Measurements from ENCODE around the gene ZNF205. TPM values are rescaled to one million over a fixed set of nuclear protein-coding genes. Genes with fewer than 3 reads are reported as not detected.

The ZNF205 gene
- total and polyA plus RNA-seq, 2 of the 8 experiments (the other 6 are each of a cell fraction or from before 2014, with no cell fraction given): 19.1 to 19.9 TPM

DNA sequence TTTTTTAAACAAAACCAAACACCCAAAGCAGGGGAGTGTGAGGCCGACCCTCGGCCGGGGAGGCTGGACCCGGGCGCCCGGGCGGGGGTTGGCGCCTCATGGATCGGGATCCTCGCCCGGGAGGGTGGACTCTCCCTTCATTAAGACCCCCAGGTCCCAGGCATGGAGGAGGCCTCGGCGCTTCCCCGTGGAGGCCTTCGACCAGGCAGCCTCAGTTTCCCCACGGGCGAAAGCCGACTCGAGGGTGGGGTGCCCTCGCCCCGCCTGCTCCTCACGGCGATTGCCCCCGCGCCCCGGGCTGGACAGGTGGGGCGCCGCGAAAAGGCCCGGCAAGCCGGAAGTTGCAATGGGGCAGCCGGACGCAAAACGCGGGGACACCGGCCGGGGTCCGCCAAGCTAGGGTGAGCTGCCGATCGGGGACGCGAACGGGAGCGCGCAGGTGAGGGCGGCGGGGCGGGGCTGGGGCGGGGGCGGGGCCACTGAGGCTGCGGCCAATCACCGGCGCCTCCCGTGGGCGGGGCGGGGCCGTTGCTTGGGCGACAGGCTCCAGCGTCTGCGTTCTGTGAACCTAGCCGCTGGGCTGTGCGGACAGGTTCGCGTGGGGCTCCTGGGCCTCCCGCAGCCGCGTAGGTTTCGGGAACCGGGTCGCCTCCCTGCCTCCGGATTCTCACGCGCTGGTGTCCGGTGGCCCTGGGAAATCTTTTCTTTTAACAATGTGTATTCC is 6.0 kb upstream of the ZNF205 start (continued):
- TF ChIP-seq, protein P1, sequence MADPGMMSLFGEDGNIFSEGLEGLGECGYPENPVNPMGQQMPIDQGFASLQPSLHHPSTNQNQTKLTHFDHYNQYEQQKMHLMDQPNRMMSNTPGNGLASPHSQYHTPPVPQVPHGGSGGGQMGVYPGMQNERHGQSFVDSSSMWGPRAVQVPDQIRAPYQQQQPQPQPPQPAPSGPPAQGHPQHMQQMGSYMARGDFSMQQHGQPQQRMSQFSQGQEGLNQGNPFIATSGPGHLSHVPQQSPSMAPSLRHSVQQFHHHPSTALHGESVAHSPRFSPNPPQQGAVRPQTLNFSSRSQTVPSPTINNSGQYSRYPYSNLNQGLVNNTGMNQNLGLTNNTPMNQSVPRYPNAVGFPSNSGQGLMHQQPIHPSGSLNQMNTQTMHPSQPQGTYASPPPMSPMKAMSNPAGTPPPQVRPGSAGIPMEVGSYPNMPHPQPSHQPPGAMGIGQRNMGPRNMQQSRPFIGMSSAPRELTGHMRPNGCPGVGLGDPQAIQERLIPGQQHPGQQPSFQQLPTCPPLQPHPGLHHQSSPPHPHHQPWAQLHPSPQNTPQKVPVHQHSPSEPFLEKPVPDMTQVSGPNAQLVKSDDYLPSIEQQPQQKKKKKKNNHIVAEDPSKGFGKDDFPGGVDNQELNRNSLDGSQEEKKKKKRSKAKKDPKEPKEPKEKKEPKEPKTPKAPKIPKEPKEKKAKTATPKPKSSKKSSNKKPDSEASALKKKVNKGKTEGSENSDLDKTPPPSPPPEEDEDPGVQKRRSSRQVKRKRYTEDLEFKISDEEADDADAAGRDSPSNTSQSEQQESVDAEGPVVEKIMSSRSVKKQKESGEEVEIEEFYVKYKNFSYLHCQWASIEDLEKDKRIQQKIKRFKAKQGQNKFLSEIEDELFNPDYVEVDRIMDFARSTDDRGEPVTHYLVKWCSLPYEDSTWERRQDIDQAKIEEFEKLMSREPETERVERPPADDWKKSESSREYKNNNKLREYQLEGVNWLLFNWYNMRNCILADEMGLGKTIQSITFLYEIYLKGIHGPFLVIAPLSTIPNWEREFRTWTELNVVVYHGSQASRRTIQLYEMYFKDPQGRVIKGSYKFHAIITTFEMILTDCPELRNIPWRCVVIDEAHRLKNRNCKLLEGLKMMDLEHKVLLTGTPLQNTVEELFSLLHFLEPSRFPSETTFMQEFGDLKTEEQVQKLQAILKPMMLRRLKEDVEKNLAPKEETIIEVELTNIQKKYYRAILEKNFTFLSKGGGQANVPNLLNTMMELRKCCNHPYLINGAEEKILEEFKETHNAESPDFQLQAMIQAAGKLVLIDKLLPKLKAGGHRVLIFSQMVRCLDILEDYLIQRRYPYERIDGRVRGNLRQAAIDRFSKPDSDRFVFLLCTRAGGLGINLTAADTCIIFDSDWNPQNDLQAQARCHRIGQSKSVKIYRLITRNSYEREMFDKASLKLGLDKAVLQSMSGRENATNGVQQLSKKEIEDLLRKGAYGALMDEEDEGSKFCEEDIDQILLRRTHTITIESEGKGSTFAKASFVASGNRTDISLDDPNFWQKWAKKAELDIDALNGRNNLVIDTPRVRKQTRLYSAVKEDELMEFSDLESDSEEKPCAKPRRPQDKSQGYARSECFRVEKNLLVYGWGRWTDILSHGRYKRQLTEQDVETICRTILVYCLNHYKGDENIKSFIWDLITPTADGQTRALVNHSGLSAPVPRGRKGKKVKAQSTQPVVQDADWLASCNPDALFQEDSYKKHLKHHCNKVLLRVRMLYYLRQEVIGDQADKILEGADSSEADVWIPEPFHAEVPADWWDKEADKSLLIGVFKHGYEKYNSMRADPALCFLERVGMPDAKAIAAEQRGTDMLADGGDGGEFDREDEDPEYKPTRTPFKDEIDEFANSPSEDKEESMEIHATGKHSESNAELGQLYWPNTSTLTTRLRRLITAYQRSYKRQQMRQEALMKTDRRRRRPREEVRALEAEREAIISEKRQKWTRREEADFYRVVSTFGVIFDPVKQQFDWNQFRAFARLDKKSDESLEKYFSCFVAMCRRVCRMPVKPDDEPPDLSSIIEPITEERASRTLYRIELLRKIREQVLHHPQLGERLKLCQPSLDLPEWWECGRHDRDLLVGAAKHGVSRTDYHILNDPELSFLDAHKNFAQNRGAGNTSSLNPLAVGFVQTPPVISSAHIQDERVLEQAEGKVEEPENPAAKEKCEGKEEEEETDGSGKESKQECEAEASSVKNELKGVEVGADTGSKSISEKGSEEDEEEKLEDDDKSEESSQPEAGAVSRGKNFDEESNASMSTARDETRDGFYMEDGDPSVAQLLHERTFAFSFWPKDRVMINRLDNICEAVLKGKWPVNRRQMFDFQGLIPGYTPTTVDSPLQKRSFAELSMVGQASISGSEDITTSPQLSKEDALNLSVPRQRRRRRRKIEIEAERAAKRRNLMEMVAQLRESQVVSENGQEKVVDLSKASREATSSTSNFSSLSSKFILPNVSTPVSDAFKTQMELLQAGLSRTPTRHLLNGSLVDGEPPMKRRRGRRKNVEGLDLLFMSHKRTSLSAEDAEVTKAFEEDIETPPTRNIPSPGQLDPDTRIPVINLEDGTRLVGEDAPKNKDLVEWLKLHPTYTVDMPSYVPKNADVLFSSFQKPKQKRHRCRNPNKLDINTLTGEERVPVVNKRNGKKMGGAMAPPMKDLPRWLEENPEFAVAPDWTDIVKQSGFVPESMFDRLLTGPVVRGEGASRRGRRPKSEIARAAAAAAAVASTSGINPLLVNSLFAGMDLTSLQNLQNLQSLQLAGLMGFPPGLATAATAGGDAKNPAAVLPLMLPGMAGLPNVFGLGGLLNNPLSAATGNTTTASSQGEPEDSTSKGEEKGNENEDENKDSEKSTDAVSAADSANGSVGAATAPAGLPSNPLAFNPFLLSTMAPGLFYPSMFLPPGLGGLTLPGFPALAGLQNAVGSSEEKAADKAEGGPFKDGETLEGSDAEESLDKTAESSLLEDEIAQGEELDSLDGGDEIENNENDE (IDR thresholded peaks at IDR 0.05; ENCODE audit: insufficient replicate concordance, low read length): no peak
- TF ChIP-seq, protein P2, sequence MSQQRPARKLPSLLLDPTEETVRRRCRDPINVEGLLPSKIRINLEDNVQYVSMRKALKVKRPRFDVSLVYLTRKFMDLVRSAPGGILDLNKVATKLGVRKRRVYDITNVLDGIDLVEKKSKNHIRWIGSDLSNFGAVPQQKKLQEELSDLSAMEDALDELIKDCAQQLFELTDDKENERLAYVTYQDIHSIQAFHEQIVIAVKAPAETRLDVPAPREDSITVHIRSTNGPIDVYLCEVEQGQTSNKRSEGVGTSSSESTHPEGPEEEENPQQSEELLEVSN (IDR thresholded peaks at IDR 0.05): peak; percentile 41; the same call in 1 of the 2 replicates
- TF ChIP-seq GTF2F1 (IDR thresholded peaks at IDR 0.05; ENCODE audit: borderline replicate concordance, low read depth, low read length): no peak
- TF ChIP-seq GABPA (IDR thresholded peaks at IDR 0.05; ENCODE audit: borderline replicate concordance, insufficient read depth, low read length): peak; percentile 98
- peak; percentile 30 for TF ChIP-seq ASH2L (IDR thresholded peaks at IDR 0.05; ENCODE audit: low read length)
- peak; percentile 69; the same call in 1 of the 2 replicates for TF ChIP-seq PHF8 (conservative IDR thresholded peaks at IDR 0.05; ENCODE audit: low read depth, low read length)
- TF ChIP-seq SIN3A (conservative IDR thresholded peaks at IDR 0.05 in 1 of 2, IDR thresholded peaks at IDR 0.05 in 1 of 2; ENCODE audit: low read depth in 1 of 2, low read length in 2 of 2): peak in 1 of 2 experiments; percentile 73; a peak in 1 of 4 replicates
- TF ChIP-seq CHD1 (IDR thresholded peaks at IDR 0.05; ENCODE audit: low read depth, low read length): no peak
- no peak for TF ChIP-seq CEBPB (IDR thresholded peaks at IDR 0.05; ENCODE audit: low read depth, low read length)

All from H1 (cell line).